ENCODE data around the gene WDR59. TPM values are rescaled to one million over a fixed set of nuclear protein-coding genes. Genes with fewer than 3 reads are reported as not detected.
A peak's percentile ranks its signal among the peaks of the same experiment; 100 is the strongest.

WDR59 gene, protein sequence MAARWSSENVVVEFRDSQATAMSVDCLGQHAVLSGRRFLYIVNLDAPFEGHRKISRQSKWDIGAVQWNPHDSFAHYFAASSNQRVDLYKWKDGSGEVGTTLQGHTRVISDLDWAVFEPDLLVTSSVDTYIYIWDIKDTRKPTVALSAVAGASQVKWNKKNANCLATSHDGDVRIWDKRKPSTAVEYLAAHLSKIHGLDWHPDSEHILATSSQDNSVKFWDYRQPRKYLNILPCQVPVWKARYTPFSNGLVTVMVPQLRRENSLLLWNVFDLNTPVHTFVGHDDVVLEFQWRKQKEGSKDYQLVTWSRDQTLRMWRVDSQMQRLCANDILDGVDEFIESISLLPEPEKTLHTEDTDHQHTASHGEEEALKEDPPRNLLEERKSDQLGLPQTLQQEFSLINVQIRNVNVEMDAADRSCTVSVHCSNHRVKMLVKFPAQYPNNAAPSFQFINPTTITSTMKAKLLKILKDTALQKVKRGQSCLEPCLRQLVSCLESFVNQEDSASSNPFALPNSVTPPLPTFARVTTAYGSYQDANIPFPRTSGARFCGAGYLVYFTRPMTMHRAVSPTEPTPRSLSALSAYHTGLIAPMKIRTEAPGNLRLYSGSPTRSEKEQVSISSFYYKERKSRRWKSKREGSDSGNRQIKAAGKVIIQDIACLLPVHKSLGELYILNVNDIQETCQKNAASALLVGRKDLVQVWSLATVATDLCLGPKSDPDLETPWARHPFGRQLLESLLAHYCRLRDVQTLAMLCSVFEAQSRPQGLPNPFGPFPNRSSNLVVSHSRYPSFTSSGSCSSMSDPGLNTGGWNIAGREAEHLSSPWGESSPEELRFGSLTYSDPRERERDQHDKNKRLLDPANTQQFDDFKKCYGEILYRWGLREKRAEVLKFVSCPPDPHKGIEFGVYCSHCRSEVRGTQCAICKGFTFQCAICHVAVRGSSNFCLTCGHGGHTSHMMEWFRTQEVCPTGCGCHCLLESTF
- total RNA-seq (2021; fragmentation: NEBNext Ultra II Directional; extraction: Animal tissue kit (Norgen Biotek cat#: 25700)), result 10 to 100 TPM; 32.1 to 39.8 (median 37.3) TPM
- long read RNA-seq, partial matches to known transcripts, result 5 of 7 reads
- long read RNA-seq, other reads (novel, unspliced or antisense), result 1 of 7 reads

DNA sequence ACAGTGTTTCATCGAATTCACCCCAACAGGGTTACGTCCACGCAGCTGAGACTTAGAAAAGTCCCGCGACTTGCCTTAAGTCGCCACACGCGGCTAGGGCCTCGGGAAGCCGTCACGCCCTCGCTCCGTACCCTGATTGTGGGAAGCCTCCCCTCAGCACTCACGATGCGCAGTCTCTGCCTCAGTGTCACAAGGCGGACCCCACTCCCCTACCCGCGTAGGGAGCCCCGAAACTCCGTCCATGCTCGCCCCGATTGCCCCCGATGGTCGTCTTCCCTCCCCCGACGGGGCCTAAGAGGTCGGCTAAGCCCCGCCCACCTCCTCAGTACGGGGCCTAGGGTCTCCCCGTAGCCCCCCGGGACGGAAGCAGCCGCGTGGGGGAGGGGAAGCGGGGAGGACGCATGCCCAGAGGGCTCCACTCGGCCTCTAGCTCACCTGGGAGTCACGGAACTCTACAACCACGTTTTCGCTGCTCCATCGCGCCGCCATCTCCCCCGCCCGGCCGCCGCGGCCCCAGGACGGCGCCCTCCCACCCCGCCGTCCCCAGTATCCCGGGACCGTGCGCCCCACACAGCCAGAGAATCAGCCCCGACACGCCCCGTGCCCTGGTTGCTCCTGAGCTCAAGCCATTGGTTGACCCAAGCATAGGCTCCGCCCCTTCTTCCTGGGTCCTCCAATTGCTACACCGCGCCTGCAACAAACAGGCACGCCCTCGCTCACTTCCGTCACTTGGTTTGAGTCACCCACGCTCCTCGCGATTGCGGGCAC lies at the start of gene WDR59:
TSS of gene WDR59 (minus strand) at position 595 of the 768 bp plus-strand sequence. CDS start at position 489, 106 bp downstream.
- TF ChIP-seq, protein P1, sequence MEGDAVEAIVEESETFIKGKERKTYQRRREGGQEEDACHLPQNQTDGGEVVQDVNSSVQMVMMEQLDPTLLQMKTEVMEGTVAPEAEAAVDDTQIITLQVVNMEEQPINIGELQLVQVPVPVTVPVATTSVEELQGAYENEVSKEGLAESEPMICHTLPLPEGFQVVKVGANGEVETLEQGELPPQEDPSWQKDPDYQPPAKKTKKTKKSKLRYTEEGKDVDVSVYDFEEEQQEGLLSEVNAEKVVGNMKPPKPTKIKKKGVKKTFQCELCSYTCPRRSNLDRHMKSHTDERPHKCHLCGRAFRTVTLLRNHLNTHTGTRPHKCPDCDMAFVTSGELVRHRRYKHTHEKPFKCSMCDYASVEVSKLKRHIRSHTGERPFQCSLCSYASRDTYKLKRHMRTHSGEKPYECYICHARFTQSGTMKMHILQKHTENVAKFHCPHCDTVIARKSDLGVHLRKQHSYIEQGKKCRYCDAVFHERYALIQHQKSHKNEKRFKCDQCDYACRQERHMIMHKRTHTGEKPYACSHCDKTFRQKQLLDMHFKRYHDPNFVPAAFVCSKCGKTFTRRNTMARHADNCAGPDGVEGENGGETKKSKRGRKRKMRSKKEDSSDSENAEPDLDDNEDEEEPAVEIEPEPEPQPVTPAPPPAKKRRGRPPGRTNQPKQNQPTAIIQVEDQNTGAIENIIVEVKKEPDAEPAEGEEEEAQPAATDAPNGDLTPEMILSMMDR (IDR thresholded peaks at IDR 0.05), result no peak
- Mint-ChIP-seq H3K27me3 (ENCODE audit: insufficient read depth) (no peaks in the 10 kb centered on the region), H3K4me1 (ENCODE audit: low read depth) (peaks cover 5% of the 10 kb centered on the region), H3K9me3 (no peaks in the 10 kb centered on the region), H3K27ac (peak within 1 kb of the TSS; percentile 77), H3K36me3 (ENCODE audit: low read depth) (peaks cover 4% of the 10 kb centered on the region; the same call in 1 of the 2 replicates), H3K4me3 (peak within 1 kb of the TSS; percentile 90)
- peak; percentile 99 for DNase-seq

DNA sequence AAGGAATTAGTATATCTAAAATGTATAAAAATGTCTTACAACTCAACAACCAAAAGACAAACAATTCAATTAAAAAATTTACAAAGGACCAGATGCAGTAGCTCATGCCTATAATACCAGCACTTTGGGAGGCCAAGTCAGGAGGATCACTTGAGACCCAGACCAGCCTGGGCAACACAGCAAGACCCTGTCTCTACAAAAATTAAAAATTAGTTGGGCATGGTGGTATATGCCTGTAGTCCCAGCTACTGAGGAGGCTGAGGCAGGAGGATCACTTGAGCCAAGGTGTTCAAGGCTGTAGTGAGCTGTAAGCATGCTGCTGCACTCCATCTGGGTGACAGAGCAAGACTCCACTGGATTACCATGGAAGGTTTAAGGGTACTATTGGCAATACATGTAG lies 47.7 kb upstream of the WDR59 start:
- Mint-ChIP-seq H3K36me3 (ENCODE audit: low read depth) (peaks cover 17% of the 10 kb centered on the region), H3K27me3 (ENCODE audit: insufficient read depth) (no peaks in the 10 kb centered on the region)
- TF ChIP-seq, protein P1 (IDR thresholded peaks at IDR 0.05), result no peak

DNA sequence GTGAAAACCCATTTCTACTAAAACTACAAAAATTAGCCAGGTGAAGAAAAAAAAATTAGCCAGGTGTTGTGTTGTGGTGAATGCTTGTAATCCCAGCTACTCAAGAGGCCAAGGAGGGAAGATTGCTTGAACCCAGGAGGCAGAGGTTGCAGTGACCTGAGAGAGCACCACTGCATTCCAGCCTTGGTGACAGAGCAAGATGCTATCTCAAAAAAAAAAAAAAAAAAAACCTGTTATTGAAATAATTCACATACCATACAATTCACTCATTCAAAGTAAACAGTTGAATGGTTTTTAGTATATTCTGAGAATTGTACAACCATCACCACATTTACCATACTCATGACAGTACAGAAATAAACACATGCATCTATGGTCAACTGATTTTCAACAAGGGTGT lies 44.9 kb upstream of the WDR59 start:
- H3K9me3 Mint-ChIP-seq, result no peaks in the 10 kb centered on the region
- peak overlapping the region; percentile 65 for H3K4me3 Mint-ChIP-seq
- TF ChIP-seq, protein P1 (IDR thresholded peaks at IDR 0.05), result no peak
- H3K27ac Mint-ChIP-seq, result peak overlapping the region; percentile 85
- H3K36me3 Mint-ChIP-seq (ENCODE audit: low read depth), result peaks cover 4% of the 10 kb centered on the region; the same call in 1 of the 2 replicates
- DNase-seq, result peak; percentile 65
- peaks cover 14% of the 10 kb centered on the region for H3K4me1 Mint-ChIP-seq (ENCODE audit: low read depth)
- H3K27me3 Mint-ChIP-seq (ENCODE audit: insufficient read depth), result no peaks in the 10 kb centered on the region

More for the DNA sequence above, 47.7 kb upstream of the WDR59 start:
- Mint-ChIP-seq H3K27ac (no peak overlapping the region), H3K9me3 (peaks cover 8% of the 10 kb centered on the region), H3K4me3 (no peak overlapping the region), H3K4me1 (ENCODE audit: low read depth) (peaks cover 14% of the 10 kb centered on the region)
- no peak for DNase-seq

DNA sequence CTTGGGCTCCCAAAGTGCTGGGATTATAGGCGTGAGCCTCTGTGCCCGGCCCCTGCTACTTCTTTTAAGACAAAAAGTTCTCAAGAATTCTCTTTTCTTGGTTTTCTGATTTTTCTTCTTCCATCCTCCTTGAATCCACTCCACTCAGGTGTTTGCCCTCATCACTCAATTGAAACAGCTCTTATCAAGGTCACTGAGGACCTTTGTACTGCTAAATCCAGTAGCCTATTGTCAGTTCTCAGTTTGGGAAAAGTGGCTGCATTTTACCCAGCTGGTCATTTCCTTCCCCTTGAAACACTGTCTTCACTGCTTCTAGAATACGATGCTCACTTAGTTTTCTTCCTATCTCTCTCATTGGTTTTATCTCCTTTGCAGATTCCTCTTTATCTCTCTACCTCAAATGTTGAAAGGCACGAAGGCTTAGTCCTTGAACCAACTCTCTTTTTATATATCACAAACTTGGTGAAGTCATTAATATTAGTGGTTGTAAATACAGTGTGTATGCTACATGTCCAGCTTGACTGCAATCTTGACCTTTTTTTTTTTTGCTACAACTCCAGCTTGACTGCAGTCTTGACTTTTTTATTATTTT lies 43.7 kb upstream of the WDR59 start:
- H3K27ac Mint-ChIP-seq, result no peak overlapping the region
- no peaks in the 10 kb centered on the region for H3K36me3 Mint-ChIP-seq (ENCODE audit: low read depth)
- H3K4me3 Mint-ChIP-seq, result no peak overlapping the region
- no peaks in the 10 kb centered on the region for H3K9me3 Mint-ChIP-seq
- peaks cover 23% of the 10 kb centered on the region for H3K4me1 Mint-ChIP-seq (ENCODE audit: low read depth)
- TF ChIP-seq, protein P1 (IDR thresholded peaks at IDR 0.05), result no peak
- no peaks in the 10 kb centered on the region for H3K27me3 Mint-ChIP-seq (ENCODE audit: insufficient read depth)
- DNase-seq, result no peak
